NB4 (cell line): ENCODE data around the gene NSFL1C.

Experiments
- DNase-seq: peaks from one replicate; pipeline ENCODE4 v3.0.0; 2010; ENCODE audit warnings: low read depth
- H3K4me3 ChIP-seq: one replicate; pipeline ENCODE4 v1.5.1; 2011; ENCODE audit warnings: mild to moderate bottlenecking, low read depth, low read length, moderate library complexity
- CTCF ChIP-seq: IDR thresholded peaks from one replicate; pipeline ENCODE4 v1.5.1; 2012; ENCODE audit warnings: low read depth, low read length
- MAX ChIP-seq: IDR thresholded peaks from 2 replicates; pipeline ENCODE4 v1.6.1; 2011; ENCODE audit warnings: low read depth, low read length
- MYC ChIP-seq: IDR thresholded peaks from 2 replicates; pipeline ENCODE4 v1.6.1; 2011; ENCODE audit warnings: low read depth, low read length
- POLR2A ChIP-seq: IDR thresholded peaks from 2 replicates; pipeline ENCODE4 v1.6.1; 2011; ENCODE audit warnings: mild to moderate bottlenecking; ENCODE audit not compliant: insufficient read length; ENCODE audit errors: extremely low read depth

Gene NSFL1C

DNA sequence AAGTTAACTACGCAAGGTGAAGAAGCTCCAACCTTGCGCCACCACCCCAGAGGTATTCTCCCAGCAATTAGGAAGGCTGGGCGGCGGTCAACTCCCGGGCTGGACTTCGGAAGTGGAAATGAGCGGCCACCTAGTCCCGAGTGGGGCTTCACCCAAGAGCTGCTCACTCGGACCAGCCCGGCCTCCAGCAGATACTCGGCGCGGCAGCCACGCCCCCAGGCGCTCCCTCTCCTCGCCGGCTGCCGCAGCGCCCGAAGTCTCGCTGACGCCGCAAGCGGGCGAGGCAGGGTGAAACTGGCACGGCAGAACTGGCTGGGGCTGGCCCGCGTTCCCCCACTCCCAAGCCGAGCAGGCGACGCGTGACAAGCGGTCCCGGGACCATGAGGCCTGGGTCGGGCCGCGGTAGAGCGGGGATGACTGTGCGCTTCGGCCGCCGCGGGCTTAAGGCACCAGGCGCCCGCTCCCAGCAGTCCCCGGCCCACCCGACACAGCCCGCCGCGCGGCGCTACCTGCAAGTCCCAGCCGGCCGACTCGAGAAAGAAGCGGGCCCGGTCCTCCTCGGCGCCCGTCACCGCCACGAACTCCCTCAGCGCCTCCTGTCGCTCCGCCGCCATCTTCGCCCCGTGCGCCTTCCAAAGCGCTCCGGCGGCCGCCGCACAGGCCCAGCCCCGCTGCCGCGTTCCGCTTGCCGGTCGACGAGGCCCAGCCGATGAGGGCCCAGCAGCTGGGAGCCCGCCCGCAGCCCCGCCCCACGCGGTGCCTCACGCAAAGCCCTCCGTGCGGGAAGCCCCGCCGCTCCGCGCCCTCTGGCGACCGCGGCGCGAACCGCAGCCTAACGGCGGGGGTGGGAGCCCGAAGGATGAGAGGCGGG lies at the start of gene NSFL1C:
NSFL1C (minus strand) TSS at position 639 of the 871 bp plus-strand sequence; CDS start at position 614, 25 bp downstream.
- DNase-seq: peak; percentile 97
- peak within 1 kb of the TSS; percentile 76 for H3K4me3 ChIP-seq
- TF ChIP-seq MYC (peak; percentile 91), CTCF (peak; percentile 78), MAX (peak; percentile 74), POLR2A (peak; percentile 72)

GRCh38 chr20:1513801-1514200 lies 47.2 kb upstream of the NSFL1C start:
- no peak for DNase-seq
- TF ChIP-seq MYC: no peak
- no peak for TF ChIP-seq CTCF
- TF ChIP-seq POLR2A: no peak
- no peak for TF ChIP-seq MAX
- no peak overlapping the region for H3K4me3 ChIP-seq

- no peak overlapping the region for H3K4me3 ChIP-seq
- peak; percentile 81 for DNase-seq
- TF ChIP-seq POLR2A: no peak
- peak; percentile 75 for TF ChIP-seq MAX
- TF ChIP-seq CTCF: peak; percentile 79
Measured at GRCh38 chr20:1509237-1509636, 42.6 kb upstream of the NSFL1C start.

DNA sequence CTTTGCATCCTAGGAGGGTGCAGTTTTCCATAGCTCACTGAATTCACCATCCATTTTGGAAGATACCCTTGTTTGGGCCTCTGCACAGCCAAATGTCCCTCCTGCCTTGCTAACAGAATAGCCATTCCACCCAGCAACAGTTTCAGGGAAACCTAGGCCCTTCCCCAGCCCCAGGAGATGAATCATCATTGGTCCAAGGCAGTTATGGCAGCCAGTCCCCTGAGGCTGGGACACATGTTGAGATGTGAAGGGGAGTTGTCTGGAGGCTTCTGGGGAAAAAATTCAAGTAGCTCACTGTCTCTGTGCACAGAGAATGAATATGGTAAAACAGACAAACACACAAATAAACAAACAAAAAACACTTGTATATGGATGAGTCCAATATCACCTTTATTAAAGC lies 41.9 kb upstream of the NSFL1C start:
- DNase-seq: peak; percentile 52
- TF ChIP-seq MYC (no peak), POLR2A (no peak), MAX (no peak), CTCF (no peak)
- H3K4me3 ChIP-seq: no peak overlapping the region

GRCh38 chr20:1507276-1507675 lies 40.6 kb upstream of the NSFL1C start:
- no peak overlapping the region for H3K4me3 ChIP-seq
- DNase-seq: no peak
- TF ChIP-seq MAX: no peak
- no peak for TF ChIP-seq MYC
- no peak for TF ChIP-seq CTCF
- no peak for TF ChIP-seq POLR2A
